B cell (primary cell): Measurements from ENCODE around the gene TAPBPL. TPM values are rescaled to one million over a fixed set of nuclear protein-coding genes. Genes with fewer than 3 reads are reported as not detected.

Source experiments
- ATAC-seq: fragments of 200-7000 bp; cut with Tn5 transposase; one replicate; pipeline ENCODE4 v1.10.0; 2021; ENCODE audit warnings: low read depth, mild to moderate bottlenecking, moderate number of reproducible peaks, moderate library complexity
- CTCF ChIA-PET: fragments of 350-600 bp; sonication (Branson Sonifier 250); formaldehyde crosslinking; loops from one replicate; lab custom pipeline; 2021; ENCODE audit warnings: antibody characterized with exemption, inconsistent platforms; lab: Charles Lee
- POLR2A ChIA-PET: fragments of 350-600 bp; sonication (Branson Sonifier 250); formaldehyde crosslinking; loops from one replicate; lab custom pipeline; 2021; ENCODE audit warnings: antibody characterized with exemption; lab: Charles Lee
- DNase-seq: peaks from one replicate; pipeline ENCODE4 v3.0.0; 2013
- H2AFZ ChIP-seq: 2 replicates; pipeline ENCODE4 v1.6.1; 2012; ENCODE audit warnings: mild to moderate bottlenecking, low read depth, low read length; ENCODE audit not compliant: insufficient read depth, poor library complexity, severe bottlenecking
- H3K27ac ChIP-seq, 2 donors: 1 replicate in 1 of 2; 2 replicates in 1 of 2; pipeline ENCODE4 v1.5.1; 2012 to 2013; ENCODE audit warnings: low read length in 2 of 2, mild to moderate bottlenecking in 2 of 2, moderate library complexity in 1 of 2
- H3K27me3 ChIP-seq, 4 experiments: fragments of 200-600 bp in 1 of 4; sonication (generic) in 1 of 4; replicated peaks in 1 of 4; 1 replicate in 2 of 4; 2 replicates in 2 of 4; pipeline versions ENCODE4 v1.6.1 to v1.7.0; 2013 to 2016; ENCODE audit warnings: low read length in 3 of 4, mild to moderate bottlenecking in 2 of 4, mixed read lengths in 1 of 4, moderate library complexity in 1 of 4; ENCODE audit not compliant: insufficient read depth in 4 of 4, control insufficient read depth in 3 of 4; ENCODE audit errors: control extremely low read depth in 1 of 4
- H3K36me3 ChIP-seq, 2 experiments: replicated peaks in 1 of 2; 1 replicate in 1 of 2; 2 replicates in 1 of 2; pipeline versions ENCODE4 v1.6.1 to v1.7.1; 2013; ENCODE audit warnings: low read length in 1 of 2; ENCODE audit not compliant: insufficient read depth in 2 of 2, control insufficient read depth in 1 of 2; ENCODE audit errors: control extremely low read depth in 1 of 2, extremely low read depth in 1 of 2
- H3K4me1 ChIP-seq, 2 donors: fragments of 200-600 bp in 1 of 2; sonication (generic) in 1 of 2; 1 replicate in 1 of 2; 2 replicates in 1 of 2; pipeline versions ENCODE4 v1.5.1 to v1.6.1; 2013 to 2017; ENCODE audit warnings: low read length in 2 of 2; ENCODE audit not compliant: control insufficient read depth in 2 of 2, insufficient read depth in 2 of 2
- H3K4me2 ChIP-seq: replicated peaks from 2 replicates; pipeline ENCODE3; 2012; ENCODE audit warnings: mild to moderate bottlenecking, low read depth, low read length; ENCODE audit not compliant: poor library complexity, severe bottlenecking
- H3K4me3 ChIP-seq, 5 experiments: fragments of 200-600 bp in 1 of 5; sonication (generic) in 1 of 5; 1 replicate in 3 of 5; 2 replicates in 2 of 5; pipeline versions ENCODE4 v1.5.1 to v1.7.0; 2011 to 2016; ENCODE audit warnings: low read length in 4 of 5, mild to moderate bottlenecking in 4 of 5, low read depth in 2 of 5, control low read depth in 1 of 5, moderate library complexity in 1 of 5; ENCODE audit not compliant: insufficient read depth in 1 of 5; ENCODE audit errors: control extremely low read depth in 1 of 5, extremely low read depth in 1 of 5
- H3K79me2 ChIP-seq: fragments of 200-600 bp; sonication (generic); one replicate; pipeline ENCODE4 v1.6.0; 2016; ENCODE audit warnings: low read length; ENCODE audit not compliant: control insufficient read depth, insufficient read depth
- H3K9ac ChIP-seq: fragments of 200-600 bp; sonication (generic); 2 replicates; pipeline ENCODE4 v1.6.1; 2017; ENCODE audit warnings: mild to moderate bottlenecking, low read length, moderate library complexity
- H3K9me3 ChIP-seq, 3 donors: one replicate each; pipeline versions ENCODE4 v1.6.1 to v1.7.1; 2013; ENCODE audit warnings: low read length in 2 of 3; ENCODE audit not compliant: control insufficient read depth in 2 of 3, insufficient read depth in 1 of 3; ENCODE audit errors: control extremely low read depth in 1 of 3
- H4K20me1 ChIP-seq: 2 replicates; pipeline ENCODE4 v1.6.0; 2012; ENCODE audit warnings: mild to moderate bottlenecking, low read length; ENCODE audit not compliant: insufficient read depth, control insufficient read depth, poor library complexity, severe bottlenecking
- H3K27ac Mint-ChIP-seq: one replicate; pipeline ENCODE4 v1.8.0; 2021; ENCODE audit warnings: mixed read lengths
- H3K27me3 Mint-ChIP-seq: one replicate; pipeline ENCODE4 v1.8.0; 2021; ENCODE audit warnings: mixed read lengths
- H3K4me1 Mint-ChIP-seq: one replicate; pipeline ENCODE4 v1.8.0; 2021; ENCODE audit warnings: mixed read lengths
- H3K4me3 Mint-ChIP-seq: one replicate; pipeline ENCODE4 v1.8.0; 2021; ENCODE audit warnings: mixed read lengths
- H3K9me3 Mint-ChIP-seq: one replicate; pipeline ENCODE4 v1.8.0; 2022; ENCODE audit warnings: mixed read lengths; ENCODE audit not compliant: insufficient read depth
- EZH2 ChIP-seq: IDR thresholded peaks from 2 replicates; pipeline ENCODE4 v1.6.1; 2012; ENCODE audit warnings: borderline replicate concordance, low read depth, mild to moderate bottlenecking, moderate library complexity, low read length; ENCODE audit not compliant: insufficient read depth, poor library complexity, severe bottlenecking
- WGBS: methylation state at CpG from one replicate; pipeline ENCODE4 v1.1.5; 2013; ENCODE audit warnings: missing lambda C conversion rate; ENCODE audit not compliant: insufficient coverage; 5-methylcytosine and 5-hydroxymethylcytosine counted together
- intact Hi-C: fragments of 100-400 bp; cut with micrococcal nuclease; formaldehyde crosslinking; loops from one replicate; pipeline ENCODE4 v1.10.0; 2022
- polyA plus RNA-seq: library from polyadenylated mRNA; depleted of rRNA; stranded (reverse); fragments of >200 nt; gene quantifications from 2 replicates; pipeline ENCODE4 v1.2.3, GENCODE V29; 2012
- total RNA-seq, 2 donors: library from RNA; stranded (reverse); fragments of 120-200 nt in 1 of 2; gene quantifications; 1 replicate in 1 of 2; 2 replicates in 1 of 2; pipeline versions ENCODE4 v1.2.3 to v1.2.4, GENCODE V29; 2013 to 2022
- TF ChIP-seq, protein P1 (sequence below): fragments of 200-600 bp; IDR thresholded peaks from one replicate; pipeline ENCODE4 v1.8.0; 2022; ENCODE audit warnings: antibody characterized with exemption, mild to moderate bottlenecking

Gene TAPBPL
- total and polyA plus RNA-seq, 2 donors (not counting 1 experiment from before 2014, with no cell fraction given): 80.5 to 103 TPM

DNA sequence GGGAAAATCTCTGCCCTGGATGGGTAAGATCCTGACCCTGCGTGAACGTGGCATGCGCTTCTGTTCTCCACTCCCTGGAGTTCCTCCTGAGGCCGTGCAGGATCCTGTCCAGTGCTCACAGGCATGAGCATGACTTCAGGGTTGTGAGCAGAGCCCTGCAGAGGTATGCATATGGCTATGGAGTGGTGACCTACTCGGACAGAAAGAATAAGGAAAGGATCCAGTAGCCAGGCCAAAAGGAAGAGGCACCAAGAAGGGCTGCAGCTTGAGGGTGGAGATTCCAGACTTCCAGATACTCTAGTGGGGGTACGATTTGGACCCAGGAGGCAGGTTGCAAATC is 27.9 kb upstream of the TAPBPL start:
- Histone ChIP-seq H3K9me3 (no peaks in the 10 kb centered on the region), H2AFZ (peak overlapping the region; percentile 55), H3K4me1 (peaks cover 35 to 44% of the 10 kb centered on the region in 2 donors), H4K20me1 (no peaks in the 10 kb centered on the region), H3K36me3 (no peaks in the 10 kb centered on the region), H3K27ac (peak overlapping the region; percentile 3 to 35), H3K9ac (no peak overlapping the region), H3K27me3 (no peaks in the 10 kb centered on the region), H3K79me2 (no peaks in the 10 kb centered on the region), H3K4me3 (peak overlapping the region in 1 of 5 experiments; percentile 18), H3K4me2 (peak overlapping the region; percentile 58)
- DNase-seq: no peak
- ATAC-seq: no peak
- Mint-ChIP-seq H3K27ac (peak overlapping the region; percentile 90), H3K4me1 (peaks cover 41% of the 10 kb centered on the region), H3K4me3 (peak overlapping the region; percentile 16), H3K27me3 (peaks cover 11% of the 10 kb centered on the region), H3K9me3 (no peaks in the 10 kb centered on the region)
- WGBS: 40% methylated on average over 5 of the region's 6 CpGs
- no peak for TF ChIP-seq EZH2
- TF ChIP-seq, protein P1, sequence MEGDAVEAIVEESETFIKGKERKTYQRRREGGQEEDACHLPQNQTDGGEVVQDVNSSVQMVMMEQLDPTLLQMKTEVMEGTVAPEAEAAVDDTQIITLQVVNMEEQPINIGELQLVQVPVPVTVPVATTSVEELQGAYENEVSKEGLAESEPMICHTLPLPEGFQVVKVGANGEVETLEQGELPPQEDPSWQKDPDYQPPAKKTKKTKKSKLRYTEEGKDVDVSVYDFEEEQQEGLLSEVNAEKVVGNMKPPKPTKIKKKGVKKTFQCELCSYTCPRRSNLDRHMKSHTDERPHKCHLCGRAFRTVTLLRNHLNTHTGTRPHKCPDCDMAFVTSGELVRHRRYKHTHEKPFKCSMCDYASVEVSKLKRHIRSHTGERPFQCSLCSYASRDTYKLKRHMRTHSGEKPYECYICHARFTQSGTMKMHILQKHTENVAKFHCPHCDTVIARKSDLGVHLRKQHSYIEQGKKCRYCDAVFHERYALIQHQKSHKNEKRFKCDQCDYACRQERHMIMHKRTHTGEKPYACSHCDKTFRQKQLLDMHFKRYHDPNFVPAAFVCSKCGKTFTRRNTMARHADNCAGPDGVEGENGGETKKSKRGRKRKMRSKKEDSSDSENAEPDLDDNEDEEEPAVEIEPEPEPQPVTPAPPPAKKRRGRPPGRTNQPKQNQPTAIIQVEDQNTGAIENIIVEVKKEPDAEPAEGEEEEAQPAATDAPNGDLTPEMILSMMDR: no peak
- intact Hi-C loops: no loop called here
- ChIA-PET POLR2A (interaction anchor here (0.7 to 5.6 kb wide), 7 partner anchors 29 to 112 kb away, joined by 3 to 72 read pairs (median 24); partner anchors contain the start of genes GAPDH and VAMP1), CTCF (interaction anchor here (0.7 to 8.3 kb wide), 22 partner anchors 11 to 300 kb away, joined by 3 to 383 read pairs (median 5); partner anchors contain the start of genes CD27, COPS7A, GAPDH and MRPL51)

GRCh38 chr12:6424866-6425265 is 27.0 kb upstream of the TAPBPL start:
- H3K27ac Mint-ChIP-seq: peak overlapping the region; percentile 83
- H3K4me1 Mint-ChIP-seq: peaks cover 45% of the 10 kb centered on the region
- Histone ChIP-seq H3K4me2 (no peak overlapping the region), H2AFZ (no peak overlapping the region), H3K27ac (peak overlapping the region; percentile 10 to 50), H3K79me2 (no peaks in the 10 kb centered on the region), H4K20me1 (no peaks in the 10 kb centered on the region), H3K4me3 (no peak overlapping the region), H3K9ac (no peak overlapping the region), H3K4me1 (peaks cover 35 to 44% of the 10 kb centered on the region in 2 donors), H3K36me3 (no peaks in the 10 kb centered on the region), H3K9me3 (no peaks in the 10 kb centered on the region), H3K27me3 (no peaks in the 10 kb centered on the region)
- ATAC-seq (no peak), DNase-seq (no peak)
- TF ChIP-seq, protein P1: no peak
- TF ChIP-seq EZH2: no peak
- no peak overlapping the region for H3K4me3 Mint-ChIP-seq
- no peaks in the 10 kb centered on the region for H3K9me3 Mint-ChIP-seq
- peaks cover 6% of the 10 kb centered on the region for H3K27me3 Mint-ChIP-seq
- 94% methylated on average over 3 of the region's 8 CpGs for WGBS
- intact Hi-C loops: no loop called here
- ChIA-PET POLR2A (interaction anchor here (1.2 to 5.6 kb wide), 7 partner anchors 27 to 112 kb away, joined by 3 to 72 read pairs (median 24); partner anchors contain the start of genes GAPDH, MRPL51, TAPBPL and VAMP1), CTCF (interaction anchor here (1.2 to 8.3 kb wide), 12 partner anchors 14 to 129 kb away, joined by 3 to 383 read pairs (median 16); partner anchors contain the start of genes CD27, GAPDH, TAPBPL and VAMP1)
